ENCODE data around the gene FHL1.

The FHL1 gene

GRCh38 chrX:136260776-136261175, 113.4 kb downstream of the FHL1 start:
- no peak for DNase-seq
